ACC112 (cell line): ENCODE data around the gene BPTF.

Experiments used
- H2AFZ ChIP-seq: fragments of 200-600 bp; sonication (generic); one replicate; pipeline ENCODE4 v1.6.0; 2017; ENCODE audit warnings: antibody characterized with exemption, low read length; ENCODE audit not compliant: unreplicated experiment
- H3K27ac ChIP-seq: fragments of 200-600 bp; sonication (generic); 2 replicates; pipeline ENCODE4 v1.5.1; 2014; ENCODE audit warnings: low read depth, mild to moderate bottlenecking, antibody characterized with exemption, low read length, moderate library complexity
- H3K27me3 ChIP-seq: fragments of 200-600 bp; sonication (generic); 2 replicates; pipeline ENCODE4 v1.6.1; 2014; ENCODE audit warnings: mild to moderate bottlenecking, antibody characterized with exemption, low read length, moderate library complexity, mixed read lengths; ENCODE audit not compliant: insufficient read depth
- H3K36me3 ChIP-seq: fragments of 200-600 bp; sonication (generic); 2 replicates; pipeline ENCODE4 v1.6.1; 2016; ENCODE audit warnings: mild to moderate bottlenecking, antibody characterized with exemption, low read length, moderate library complexity, mixed read lengths; ENCODE audit not compliant: insufficient read depth
- H3K4me1 ChIP-seq: fragments of 200-600 bp; sonication (generic); one replicate; pipeline ENCODE4 v1.6.1; 2016; ENCODE audit warnings: low read length, mixed read lengths; ENCODE audit not compliant: insufficient read depth, unreplicated experiment, control insufficient read depth
- H3K4me3 ChIP-seq: fragments of 200-600 bp; sonication (generic); 2 replicates; pipeline ENCODE4 v1.5.1; 2014; ENCODE audit warnings: mild to moderate bottlenecking, low read depth, low read length
- H3K79me2 ChIP-seq: fragments of 200-600 bp; sonication (generic); one replicate; pipeline ENCODE4 v1.6.0; 2016; ENCODE audit warnings: low read length; ENCODE audit not compliant: control insufficient read depth, unreplicated experiment, insufficient read depth

BPTF gene

GRCh38 chr17:68029512-68030215, 204.4 kb downstream of the BPTF start:
- no peak overlapping the region for H3K4me3 ChIP-seq
- no peaks in the 10 kb centered on the region for H3K27me3 ChIP-seq
- no peaks in the 10 kb centered on the region for H3K36me3 ChIP-seq
- H2AFZ ChIP-seq, result no peak overlapping the region
- peaks cover 4% of the 10 kb centered on the region for H3K4me1 ChIP-seq
- no peak overlapping the region for H3K27ac ChIP-seq
- no peaks in the 10 kb centered on the region for H3K79me2 ChIP-seq
